ENCODE results near the gene USP34.

DNA sequence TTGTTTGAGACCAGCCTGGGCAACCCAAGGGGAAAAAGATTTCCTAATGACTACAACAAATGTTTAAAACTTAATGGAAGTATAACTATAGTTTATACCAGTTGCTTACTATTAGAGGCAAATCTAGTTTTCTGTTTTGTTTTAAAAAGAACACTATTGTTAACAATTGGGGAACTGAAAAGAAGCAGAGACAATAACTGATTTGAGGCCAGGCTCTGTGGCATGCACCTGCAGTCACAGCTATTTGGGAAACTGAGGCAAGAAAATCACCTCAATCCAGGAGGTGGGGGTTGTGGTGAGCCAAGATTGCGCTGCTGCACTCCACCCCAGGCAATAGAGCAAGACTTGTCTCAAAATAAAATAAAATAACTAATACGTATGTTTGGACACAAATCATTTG, 28.2 kb upstream of the USP34 start:
- TF ChIP-seq, protein P1, sequence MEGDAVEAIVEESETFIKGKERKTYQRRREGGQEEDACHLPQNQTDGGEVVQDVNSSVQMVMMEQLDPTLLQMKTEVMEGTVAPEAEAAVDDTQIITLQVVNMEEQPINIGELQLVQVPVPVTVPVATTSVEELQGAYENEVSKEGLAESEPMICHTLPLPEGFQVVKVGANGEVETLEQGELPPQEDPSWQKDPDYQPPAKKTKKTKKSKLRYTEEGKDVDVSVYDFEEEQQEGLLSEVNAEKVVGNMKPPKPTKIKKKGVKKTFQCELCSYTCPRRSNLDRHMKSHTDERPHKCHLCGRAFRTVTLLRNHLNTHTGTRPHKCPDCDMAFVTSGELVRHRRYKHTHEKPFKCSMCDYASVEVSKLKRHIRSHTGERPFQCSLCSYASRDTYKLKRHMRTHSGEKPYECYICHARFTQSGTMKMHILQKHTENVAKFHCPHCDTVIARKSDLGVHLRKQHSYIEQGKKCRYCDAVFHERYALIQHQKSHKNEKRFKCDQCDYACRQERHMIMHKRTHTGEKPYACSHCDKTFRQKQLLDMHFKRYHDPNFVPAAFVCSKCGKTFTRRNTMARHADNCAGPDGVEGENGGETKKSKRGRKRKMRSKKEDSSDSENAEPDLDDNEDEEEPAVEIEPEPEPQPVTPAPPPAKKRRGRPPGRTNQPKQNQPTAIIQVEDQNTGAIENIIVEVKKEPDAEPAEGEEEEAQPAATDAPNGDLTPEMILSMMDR (IDR thresholded peaks at IDR 0.05), result no peak
- no peak for TF ChIP-seq POLR2A (IDR thresholded peaks at IDR 0.05)
- TF ChIP-seq EP300 (IDR thresholded peaks at IDR 0.05), result no peak

Measured in ovary (tissue), 3 donors.